Loucy (cell line): ENCODE data around the gene TYR.
"Not testable (repeated sequence)": the region's sequence is repeated elsewhere in the genome, so short reads cannot be mapped to it uniquely, and the experiment has no call there.

Experiments used
- H2AFZ ChIP-seq: fragments of 200-600 bp; sonication (generic); 2 replicates; pipeline ENCODE4 v1.6.0; 2016; ENCODE audit warnings: antibody characterized with exemption, mild to moderate bottlenecking, low read length, moderate library complexity
- H3F3A ChIP-seq: fragments of 200-600 bp; 2 replicates; pipeline ENCODE4 v1.6.0; 2016; ENCODE audit warnings: antibody characterized with exemption, low read depth, mild to moderate bottlenecking
- H3K27me3 ChIP-seq: fragments of 200-600 bp; sonication (generic); 2 replicates; pipeline ENCODE4 v1.6.1; 2014; ENCODE audit warnings: low read length, mild to moderate bottlenecking; ENCODE audit not compliant: insufficient read depth, poor library complexity, severe bottlenecking
- H3K36me3 ChIP-seq: fragments of 200-600 bp; sonication (generic); 2 replicates; pipeline ENCODE4 v1.6.1; 2016; ENCODE audit warnings: low read length; ENCODE audit not compliant: insufficient read depth
- H3K4me1 ChIP-seq: fragments of 200-600 bp; sonication (generic); 2 replicates; pipeline ENCODE4 v1.5.1; 2014; ENCODE audit warnings: low read length, mild to moderate bottlenecking; ENCODE audit not compliant: insufficient read depth, poor library complexity, severe bottlenecking
- H3K4me2 ChIP-seq: fragments of 200-600 bp; sonication (generic); 2 replicates; pipeline ENCODE4 v1.6.0; 2014; ENCODE audit warnings: antibody characterized with exemption, low read length, low read depth, mild to moderate bottlenecking; ENCODE audit not compliant: poor library complexity, severe bottlenecking
- H3K4me3 ChIP-seq: fragments of 200-600 bp; sonication (generic); 2 replicates; pipeline ENCODE4 v1.5.1; 2014; ENCODE audit warnings: low read length, mild to moderate bottlenecking, mixed read lengths; ENCODE audit not compliant: poor library complexity, severe bottlenecking
- H3K79me2 ChIP-seq: fragments of 200-600 bp; sonication (generic); 2 replicates; pipeline ENCODE4 v1.6.1; 2014; ENCODE audit warnings: low read length; ENCODE audit not compliant: insufficient read depth
- H3K9ac ChIP-seq: fragments of 200-600 bp; sonication (generic); 2 replicates; pipeline ENCODE4 v1.6.0; 2014; ENCODE audit warnings: mild to moderate bottlenecking, low read depth, low read length, moderate library complexity; ENCODE audit not compliant: poor library complexity, severe bottlenecking
- H3K9me2 ChIP-seq: fragments of 200-600 bp; sonication (generic); replicated peaks from 2 replicates; pipeline ENCODE4 v1.6.1; 2016; ENCODE audit warnings: low read depth, low read length, mixed read lengths
- H3K9me3 ChIP-seq: fragments of 200-600 bp; sonication (generic); 2 replicates; pipeline ENCODE4 v1.6.1; 2014; ENCODE audit warnings: mild to moderate bottlenecking, antibody characterized with exemption, low read length, low read depth; ENCODE audit not compliant: insufficient read depth
- H4K20me1 ChIP-seq: fragments of 200-600 bp; sonication (generic); 2 replicates; pipeline ENCODE4 v1.6.0; 2014; ENCODE audit warnings: antibody characterized with exemption, low read length, mild to moderate bottlenecking; ENCODE audit not compliant: insufficient read depth, poor library complexity, severe bottlenecking
- CTCF ChIP-seq: fragments of 200-600 bp; sonication (generic); conservative IDR thresholded peaks from 2 replicates; pipeline ENCODE4 v1.5.1; 2014; ENCODE audit warnings: mild to moderate bottlenecking, antibody characterized with exemption, low read length
- EZH2phosphoT487 ChIP-seq: fragments of 200-600 bp; IDR thresholded peaks from 2 replicates; pipeline ENCODE4 v1.6.1; 2018; ENCODE audit warnings: antibody characterized with exemption, mild to moderate bottlenecking, moderate library complexity, borderline replicate concordance

TYR gene

GRCh38 chr11:89279176-89279575 is 101.5 kb downstream of the TYR start:
- no peaks in the 10 kb centered on the region for H3K4me1 ChIP-seq
- no peaks in the 10 kb centered on the region for H3K9me3 ChIP-seq
- TF ChIP-seq EZH2phosphoT487 (no peak), CTCF (no peak)
- no peaks in the 10 kb centered on the region for H3K9me2 ChIP-seq
- no peak overlapping the region for H3K9ac ChIP-seq
- no peak overlapping the region for H3K4me3 ChIP-seq
- H3K79me2 ChIP-seq: no peaks in the 10 kb centered on the region
- no peaks in the 10 kb centered on the region for H3K36me3 ChIP-seq
- H4K20me1 ChIP-seq: no peaks in the 10 kb centered on the region
- no peak overlapping the region for H3K4me2 ChIP-seq
- H3F3A ChIP-seq: no peaks in the 10 kb centered on the region
- no peaks in the 10 kb centered on the region for H3K27me3 ChIP-seq
- no peak overlapping the region for H2AFZ ChIP-seq

- H2AFZ ChIP-seq, H3K9me2 ChIP-seq, H3K4me2 ChIP-seq, H3K4me1 ChIP-seq, H3F3A ChIP-seq, H3K79me2 ChIP-seq, H3K36me3 ChIP-seq, H3K9ac ChIP-seq, H3K4me3 ChIP-seq, H4K20me1 ChIP-seq, H3K9me3 ChIP-seq, H3K27me3 ChIP-seq: not testable (repeated sequence)
These were observed 103.5 kb downstream of the TYR start for GRCh38 chr11:89281032-89281677.

GRCh38 chr11:89286601-89287000 is 108.9 kb downstream of the TYR start:
- not testable (repeated sequence) for H3K36me3 ChIP-seq, H3K9ac ChIP-seq, H3K9me3 ChIP-seq, H3K27me3 ChIP-seq, H3K4me2 ChIP-seq, H2AFZ ChIP-seq, H3K79me2 ChIP-seq, H3F3A ChIP-seq, H4K20me1 ChIP-seq, H3K9me2 ChIP-seq, H3K4me3 ChIP-seq, H3K4me1 ChIP-seq

GRCh38 chr11:89288004-89288403 is 110.3 kb downstream of the TYR start:
- H3K27me3 ChIP-seq, H3K79me2 ChIP-seq, H3K9ac ChIP-seq, H3K4me2 ChIP-seq, H3K9me2 ChIP-seq, H3K9me3 ChIP-seq, H3K36me3 ChIP-seq, H3K4me1 ChIP-seq, H2AFZ ChIP-seq, H3K4me3 ChIP-seq, H4K20me1 ChIP-seq, H3F3A ChIP-seq: not testable (repeated sequence)
